ENCODE measurements around the gene VCL.

The VCL gene

DNA sequence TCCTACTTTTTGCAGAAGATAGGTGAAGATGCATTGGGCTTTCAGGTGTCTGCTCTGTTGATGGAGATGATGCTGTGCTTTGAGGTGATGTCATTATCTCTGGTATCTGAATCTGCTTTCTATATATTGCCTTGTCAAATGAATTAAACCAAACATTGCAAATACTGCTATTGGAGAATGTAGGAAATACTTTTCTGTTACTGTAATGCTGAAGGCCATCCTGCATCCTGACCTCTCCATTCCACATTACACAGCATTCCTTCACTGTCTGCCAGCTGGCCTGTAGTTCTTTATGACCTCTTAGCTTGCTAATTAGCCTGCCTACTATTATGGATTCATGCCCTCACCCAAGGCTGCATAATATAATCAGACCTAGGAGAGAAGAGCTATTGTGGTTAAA is 73.2 kb downstream of the VCL start:
- Histone ChIP-seq H3K36me3 (peaks cover 51% of the 10 kb centered on the region), H3K4me3 (ENCODE audit: low read depth in 1 of 2, low read length in 1 of 2) (no peak overlapping the region), H3K27ac (no peak overlapping the region), H3K9me3 (no peaks in the 10 kb centered on the region), H3K4me1 (ENCODE audit: control insufficient read depth in 1 of 2, insufficient read depth in 1 of 2, low read depth in 1 of 2, low read length in 1 of 2) (peaks cover 9 to 12% of the 10 kb centered on the region in 2 experiments), H3K27me3 (no peaks in the 10 kb centered on the region)
- TF ChIP-seq, protein P1, sequence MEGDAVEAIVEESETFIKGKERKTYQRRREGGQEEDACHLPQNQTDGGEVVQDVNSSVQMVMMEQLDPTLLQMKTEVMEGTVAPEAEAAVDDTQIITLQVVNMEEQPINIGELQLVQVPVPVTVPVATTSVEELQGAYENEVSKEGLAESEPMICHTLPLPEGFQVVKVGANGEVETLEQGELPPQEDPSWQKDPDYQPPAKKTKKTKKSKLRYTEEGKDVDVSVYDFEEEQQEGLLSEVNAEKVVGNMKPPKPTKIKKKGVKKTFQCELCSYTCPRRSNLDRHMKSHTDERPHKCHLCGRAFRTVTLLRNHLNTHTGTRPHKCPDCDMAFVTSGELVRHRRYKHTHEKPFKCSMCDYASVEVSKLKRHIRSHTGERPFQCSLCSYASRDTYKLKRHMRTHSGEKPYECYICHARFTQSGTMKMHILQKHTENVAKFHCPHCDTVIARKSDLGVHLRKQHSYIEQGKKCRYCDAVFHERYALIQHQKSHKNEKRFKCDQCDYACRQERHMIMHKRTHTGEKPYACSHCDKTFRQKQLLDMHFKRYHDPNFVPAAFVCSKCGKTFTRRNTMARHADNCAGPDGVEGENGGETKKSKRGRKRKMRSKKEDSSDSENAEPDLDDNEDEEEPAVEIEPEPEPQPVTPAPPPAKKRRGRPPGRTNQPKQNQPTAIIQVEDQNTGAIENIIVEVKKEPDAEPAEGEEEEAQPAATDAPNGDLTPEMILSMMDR (IDR thresholded peaks at IDR 0.05), result no peak

DNA sequence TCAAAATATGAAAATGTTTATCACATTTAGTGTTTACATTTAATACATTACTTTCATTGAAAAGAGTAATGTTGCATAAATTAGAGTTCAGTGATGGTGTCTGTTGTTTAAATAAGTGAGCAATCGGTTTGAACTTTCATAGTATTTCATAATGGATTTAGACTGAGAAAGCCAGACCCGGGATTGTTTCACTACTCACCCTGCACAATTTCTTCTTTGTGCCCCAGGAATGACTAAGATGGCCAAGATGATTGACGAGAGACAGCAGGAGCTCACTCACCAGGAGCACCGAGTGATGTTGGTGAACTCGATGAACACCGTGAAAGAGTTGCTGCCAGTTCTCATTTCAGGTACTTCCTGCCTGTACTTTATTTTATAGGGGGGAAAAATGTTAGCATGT is 74.6 kb downstream of the VCL start:
- peaks cover 58% of the 10 kb centered on the region for H3K36me3 ChIP-seq

DNA sequence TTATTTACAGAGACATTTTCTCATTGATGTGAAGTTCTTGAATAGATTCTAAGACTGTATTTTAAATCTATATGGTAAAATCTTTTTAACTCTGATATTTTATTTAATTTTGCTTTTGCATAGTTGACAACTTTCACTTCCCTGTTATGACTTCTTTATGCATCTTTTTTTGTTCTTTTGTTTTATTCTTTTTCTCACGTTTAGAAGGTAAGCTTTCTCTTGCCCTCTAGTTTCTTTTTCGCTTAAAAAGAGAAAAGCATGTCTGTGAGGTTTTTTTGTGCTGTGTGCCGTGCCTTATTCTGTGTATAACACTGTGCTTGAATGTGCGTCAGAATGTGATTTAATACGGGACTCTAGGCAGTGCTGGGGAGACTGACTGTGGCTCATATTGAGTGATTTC is 78.0 kb downstream of the VCL start:
- H3K27me3 ChIP-seq, result no peaks in the 10 kb centered on the region
- H3K27ac ChIP-seq, result no peak overlapping the region
- TF ChIP-seq, protein P1 (IDR thresholded peaks at IDR 0.05), result no peak
- H3K36me3 ChIP-seq, result peaks cover 63% of the 10 kb centered on the region
- H3K4me1 ChIP-seq (ENCODE audit: control insufficient read depth in 1 of 2, insufficient read depth in 1 of 2, low read depth in 1 of 2, low read length in 1 of 2), result peaks cover 0 to under 1% of the 10 kb centered on the region in 2 experiments
- H3K4me3 ChIP-seq (ENCODE audit: low read depth in 1 of 2, low read length in 1 of 2), result no peak overlapping the region
- H3K9me3 ChIP-seq, result no peaks in the 10 kb centered on the region

More for the DNA sequence above, 74.6 kb downstream of the VCL start:
- H3K4me3 ChIP-seq (ENCODE audit: low read depth in 1 of 2, low read length in 1 of 2), result no peak overlapping the region
- TF ChIP-seq, protein P1 (IDR thresholded peaks at IDR 0.05), result no peak
- no peaks in the 10 kb centered on the region for H3K9me3 ChIP-seq
- H3K27me3 ChIP-seq, result no peaks in the 10 kb centered on the region
- peaks cover 7 to 10% of the 10 kb centered on the region in 2 experiments for H3K4me1 ChIP-seq (ENCODE audit: control insufficient read depth in 1 of 2, insufficient read depth in 1 of 2, low read depth in 1 of 2, low read length in 1 of 2)
- no peak overlapping the region for H3K27ac ChIP-seq

DNA sequence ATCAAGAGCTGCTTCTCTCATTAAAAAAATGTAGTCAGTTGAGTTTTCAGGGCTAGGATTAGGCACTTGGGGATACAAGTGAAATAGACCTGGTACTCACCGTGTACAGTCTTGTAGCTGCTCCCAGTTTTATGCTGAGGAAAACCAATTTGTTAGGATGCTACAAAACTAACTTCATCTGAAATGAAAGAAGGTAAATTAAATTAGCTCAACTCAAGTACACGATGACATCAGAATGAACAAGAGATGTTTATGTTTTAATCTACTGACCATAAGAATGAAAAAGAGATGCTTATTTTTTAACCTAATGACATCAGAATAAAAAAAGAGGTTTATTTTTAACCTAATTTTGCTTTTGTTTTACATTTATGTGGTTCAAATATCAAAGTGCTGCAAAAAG is 79.0 kb downstream of the VCL start:
- H3K27me3 ChIP-seq, result no peaks in the 10 kb centered on the region
- peaks cover 54% of the 10 kb centered on the region for H3K36me3 ChIP-seq
- no peak overlapping the region for H3K4me3 ChIP-seq (ENCODE audit: low read depth in 1 of 2, low read length in 1 of 2)
- H3K27ac ChIP-seq, result peak overlapping the region; percentile 2
- H3K4me1 ChIP-seq (ENCODE audit: control insufficient read depth in 1 of 2, insufficient read depth in 1 of 2, low read depth in 1 of 2, low read length in 1 of 2), result peaks cover 10 to 11% of the 10 kb centered on the region in 2 experiments
- no peaks in the 10 kb centered on the region for H3K9me3 ChIP-seq
- TF ChIP-seq, protein P1 (IDR thresholded peaks at IDR 0.05), result no peak

DNA sequence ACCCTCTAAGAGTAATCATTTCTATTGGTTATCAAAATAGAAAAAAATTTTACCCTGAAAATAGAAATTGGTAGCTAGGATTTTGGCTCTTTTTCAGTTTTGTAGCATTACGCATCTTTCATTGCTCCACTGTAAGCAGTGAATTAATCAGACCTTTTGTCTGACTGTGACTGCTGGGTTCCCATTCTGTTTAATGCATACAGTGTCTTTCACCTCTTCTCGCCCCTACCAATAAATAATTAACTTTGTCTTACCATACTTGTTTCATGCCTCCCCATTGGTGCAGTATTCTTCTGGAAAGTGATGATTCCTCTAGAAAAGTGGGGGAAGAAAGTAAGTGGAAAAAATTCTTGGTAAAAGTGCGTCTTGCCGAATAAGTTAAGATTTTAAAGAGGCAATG is 79.5 kb downstream of the VCL start:
- TF ChIP-seq, protein P1 (IDR thresholded peaks at IDR 0.05), result no peak
- Histone ChIP-seq H3K27ac (no peak overlapping the region), H3K4me1 (ENCODE audit: control insufficient read depth in 1 of 2, insufficient read depth in 1 of 2, low read depth in 1 of 2, low read length in 1 of 2) (peaks cover 15% of the 10 kb centered on the region in 2 experiments), H3K36me3 (peaks cover 55% of the 10 kb centered on the region), H3K4me3 (ENCODE audit: low read depth in 1 of 2, low read length in 1 of 2) (no peak overlapping the region), H3K27me3 (no peaks in the 10 kb centered on the region), H3K9me3 (no peaks in the 10 kb centered on the region)

DNA sequence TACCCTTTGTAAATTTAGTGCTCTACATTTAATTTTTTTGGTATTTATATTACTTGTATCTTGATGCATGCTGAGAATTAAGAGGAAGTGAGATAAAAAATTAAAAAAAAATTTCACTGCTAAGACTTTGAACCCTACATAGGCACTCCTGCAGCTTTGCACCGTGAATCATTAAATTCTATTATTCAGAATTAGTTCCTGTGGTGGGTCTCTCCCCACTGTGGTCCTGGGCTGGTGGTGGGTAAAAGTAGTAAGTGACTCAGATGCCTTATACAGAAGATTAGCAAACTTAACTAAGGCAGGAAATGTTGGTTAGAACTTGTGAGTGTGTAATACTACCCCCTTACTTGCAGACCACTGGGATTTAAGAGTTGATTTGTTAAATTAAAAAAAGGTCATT is 80.1 kb downstream of the VCL start:
- H3K36me3 ChIP-seq, result peaks cover 55% of the 10 kb centered on the region
- H3K9me3 ChIP-seq, result no peaks in the 10 kb centered on the region
- H3K27me3 ChIP-seq, result no peaks in the 10 kb centered on the region
- H3K4me3 ChIP-seq (ENCODE audit: low read depth in 1 of 2, low read length in 1 of 2), result no peak overlapping the region
- TF ChIP-seq, protein P1 (IDR thresholded peaks at IDR 0.05), result no peak
- peak overlapping the region; percentile 12 for H3K27ac ChIP-seq
- peaks cover 15 to 16% of the 10 kb centered on the region in 2 experiments for H3K4me1 ChIP-seq (ENCODE audit: control insufficient read depth in 1 of 2, insufficient read depth in 1 of 2, low read depth in 1 of 2, low read length in 1 of 2)

All from neutrophil (primary cell).